Measurements from ENCODE around the gene ASCL4.

ASCL4 gene

GRCh38 chr12:107764626-107765025 is 9.9 kb upstream of the ASCL4 start:
- TF ChIP-seq GATA2 (IDR thresholded peaks at IDR 0.05; ENCODE audit: low read depth, low read length), result no peak
- no peak for TF ChIP-seq GATA3 (IDR thresholded peaks at IDR 0.05; ENCODE audit: low read depth, low read length)

GRCh38 chr12:107765316-107765715 is 9.2 kb upstream of the ASCL4 start:
- no peak for TF ChIP-seq GATA2 (IDR thresholded peaks at IDR 0.05; ENCODE audit: low read depth, low read length)
- TF ChIP-seq GATA3 (IDR thresholded peaks at IDR 0.05; ENCODE audit: low read depth, low read length), result no peak

DNA sequence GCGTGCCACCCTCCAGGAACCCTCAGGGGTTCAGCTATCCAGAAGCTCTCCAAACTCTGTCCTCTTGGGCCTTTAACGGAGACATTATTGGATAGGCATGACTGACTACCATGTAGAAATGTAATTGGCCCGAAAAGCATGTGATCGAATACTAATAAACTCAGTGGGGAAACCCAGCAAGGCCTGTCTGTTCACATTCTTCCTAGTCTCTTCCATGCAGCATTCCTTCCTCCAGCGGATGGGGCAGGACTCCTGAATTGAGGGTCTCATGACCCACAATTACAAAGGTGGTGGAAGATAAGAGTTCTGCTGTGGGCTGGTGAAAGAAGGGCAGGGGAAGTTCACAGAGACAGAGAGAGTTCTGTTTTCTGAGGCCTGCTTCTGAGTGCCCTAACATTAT is 7.0 kb upstream of the ASCL4 start:
- TF ChIP-seq GATA2 (IDR thresholded peaks at IDR 0.05; ENCODE audit: low read depth, low read length) (no peak), GATA3 (IDR thresholded peaks at IDR 0.05; ENCODE audit: low read depth, low read length) (no peak)

GRCh38 chr12:107775093-107775721 is 703 bp downstream of the ASCL4 start:
- TF ChIP-seq GATA3 (IDR thresholded peaks at IDR 0.05; ENCODE audit: low read depth, low read length) (no peak), GATA2 (IDR thresholded peaks at IDR 0.05; ENCODE audit: low read depth, low read length) (no peak)

DNA sequence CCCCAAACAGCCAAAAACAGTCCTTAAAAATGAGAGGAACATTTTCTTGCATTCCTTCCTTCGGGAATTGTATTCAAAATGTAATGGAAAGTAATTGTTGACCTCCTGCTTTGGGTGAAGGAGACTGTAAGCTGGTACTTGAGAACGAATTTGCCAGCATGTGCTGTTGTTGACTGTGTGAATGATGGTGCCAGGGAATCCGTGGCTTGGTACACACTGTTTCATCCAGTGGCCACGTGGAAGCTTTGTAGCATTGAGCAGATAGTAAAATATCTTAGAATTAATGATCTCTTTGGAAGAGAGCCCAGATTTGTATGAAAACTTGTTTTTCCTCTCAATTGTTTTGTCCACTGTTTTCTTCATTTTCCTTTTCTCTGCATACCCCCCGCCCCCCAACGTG is 1.7 kb downstream of the ASCL4 start:
- no peak for TF ChIP-seq GATA3 (IDR thresholded peaks at IDR 0.05; ENCODE audit: low read depth, low read length)
- TF ChIP-seq GATA2 (IDR thresholded peaks at IDR 0.05; ENCODE audit: low read depth, low read length), result no peak

DNA sequence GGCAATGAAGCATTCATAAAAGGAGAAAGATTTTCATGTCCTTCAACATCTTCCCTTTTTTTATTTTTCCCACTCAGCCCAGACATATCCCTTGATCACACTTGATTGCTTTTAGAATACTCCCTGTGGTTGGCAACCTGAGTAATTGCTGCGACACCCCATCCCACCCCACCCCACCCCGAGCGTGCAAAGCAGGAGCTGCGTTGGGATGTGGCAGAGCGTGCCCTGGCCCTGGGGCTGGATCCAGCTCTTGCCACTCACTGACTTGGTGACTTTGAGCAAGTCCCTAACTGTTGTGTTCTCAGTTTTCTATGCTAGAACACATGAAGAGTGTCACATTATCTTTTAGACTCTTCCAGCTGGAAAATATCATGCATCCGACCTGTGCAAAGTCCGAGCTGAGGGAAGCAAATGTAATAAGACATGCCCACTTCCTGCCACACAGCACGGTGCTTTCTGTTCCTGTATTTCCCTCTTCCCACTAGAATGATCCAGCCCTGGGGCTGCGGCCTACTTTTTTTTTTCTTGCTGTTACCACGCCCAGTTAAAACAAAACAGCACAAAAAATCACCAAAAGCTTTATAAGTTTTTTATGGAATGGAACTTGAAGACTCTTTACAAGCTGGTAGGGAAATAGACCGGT is 4.0 kb downstream of the ASCL4 start:
- TF ChIP-seq GATA2 (IDR thresholded peaks at IDR 0.05; ENCODE audit: low read depth, low read length) (no peak), GATA3 (IDR thresholded peaks at IDR 0.05; ENCODE audit: low read depth, low read length) (no peak)

DNA sequence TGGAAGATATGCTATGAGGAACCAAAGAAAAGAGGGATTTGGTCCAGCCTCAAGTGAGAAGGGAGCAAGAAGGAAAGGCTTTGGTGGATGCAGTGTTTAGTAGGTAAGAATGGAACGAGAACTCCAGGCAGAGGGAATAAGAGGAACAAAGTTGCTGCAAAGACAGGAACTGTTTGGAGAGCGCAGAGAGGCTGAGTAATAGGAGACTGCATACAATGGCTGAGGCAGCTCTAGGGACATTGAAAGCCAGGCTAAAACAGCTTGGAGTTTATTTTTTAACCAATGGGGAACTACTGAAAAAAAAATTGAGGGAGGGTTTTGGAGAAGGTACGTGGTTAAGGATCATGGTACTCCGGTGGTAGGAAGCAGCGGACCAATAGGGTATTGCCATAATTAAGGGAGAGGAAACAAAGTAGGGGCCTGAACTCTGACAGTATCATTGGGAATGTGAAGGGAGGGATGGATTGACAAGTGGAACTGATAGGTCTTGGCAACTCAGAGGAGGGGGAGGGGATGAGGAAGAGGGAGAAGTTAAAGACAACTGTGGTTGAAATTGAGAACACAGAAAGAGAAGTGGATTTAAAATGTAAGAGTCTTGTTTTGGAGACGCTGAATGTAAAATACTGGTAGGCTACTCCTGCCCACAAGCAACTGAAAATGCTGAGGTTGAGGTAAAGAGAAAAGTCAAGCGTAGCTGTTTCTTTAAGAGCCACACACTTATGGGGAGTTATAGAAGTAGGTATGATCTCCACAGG is 4.8 kb downstream of the ASCL4 start:
- TF ChIP-seq GATA2 (IDR thresholded peaks at IDR 0.05; ENCODE audit: low read depth, low read length) (no peak), GATA3 (IDR thresholded peaks at IDR 0.05; ENCODE audit: low read depth, low read length) (no peak)

DNA sequence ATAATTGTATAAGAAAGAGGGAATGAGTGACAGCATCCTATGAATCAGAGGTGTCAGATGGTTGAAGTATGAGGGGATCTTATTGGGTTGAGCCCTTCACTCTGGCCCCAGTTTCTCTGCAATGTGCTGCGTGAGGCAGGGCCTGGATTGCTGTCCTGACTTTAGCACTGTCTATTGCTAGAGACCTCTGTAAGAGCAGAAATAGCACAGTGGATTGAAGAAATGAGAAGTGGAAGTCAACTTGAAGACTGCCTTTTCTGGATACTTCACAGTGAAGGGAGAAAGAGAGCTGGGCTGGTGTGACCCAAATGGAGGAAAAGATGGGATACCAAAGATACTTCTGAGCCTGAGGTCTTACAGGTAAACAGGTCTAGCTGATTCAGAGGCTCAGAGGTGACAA is 5.8 kb downstream of the ASCL4 start:
- no peak for TF ChIP-seq GATA2 (IDR thresholded peaks at IDR 0.05; ENCODE audit: low read depth, low read length)

DNA sequence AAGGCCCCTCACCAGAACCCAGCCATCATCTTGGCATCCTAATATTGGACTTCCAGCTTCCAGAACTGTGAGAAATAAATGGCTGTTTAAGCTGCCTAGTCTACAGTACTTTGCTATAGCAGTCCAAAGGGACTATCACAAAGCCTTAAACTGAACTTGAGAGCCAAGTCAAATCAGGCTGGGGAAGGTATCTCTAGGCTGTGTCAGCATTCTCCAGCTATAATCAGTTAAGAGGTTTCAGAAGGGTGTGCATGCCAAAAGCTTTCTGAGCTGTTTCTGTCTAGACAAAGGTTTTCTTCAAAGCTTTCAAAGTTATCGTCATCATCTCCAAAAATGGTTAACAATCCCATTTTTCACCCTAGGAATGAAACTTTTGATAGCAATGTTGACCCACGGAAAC is 7.6 kb downstream of the ASCL4 start:
- TF ChIP-seq GATA2 (IDR thresholded peaks at IDR 0.05; ENCODE audit: low read depth, low read length), result no peak
- no peak for TF ChIP-seq GATA3 (IDR thresholded peaks at IDR 0.05; ENCODE audit: low read depth, low read length)

DNA sequence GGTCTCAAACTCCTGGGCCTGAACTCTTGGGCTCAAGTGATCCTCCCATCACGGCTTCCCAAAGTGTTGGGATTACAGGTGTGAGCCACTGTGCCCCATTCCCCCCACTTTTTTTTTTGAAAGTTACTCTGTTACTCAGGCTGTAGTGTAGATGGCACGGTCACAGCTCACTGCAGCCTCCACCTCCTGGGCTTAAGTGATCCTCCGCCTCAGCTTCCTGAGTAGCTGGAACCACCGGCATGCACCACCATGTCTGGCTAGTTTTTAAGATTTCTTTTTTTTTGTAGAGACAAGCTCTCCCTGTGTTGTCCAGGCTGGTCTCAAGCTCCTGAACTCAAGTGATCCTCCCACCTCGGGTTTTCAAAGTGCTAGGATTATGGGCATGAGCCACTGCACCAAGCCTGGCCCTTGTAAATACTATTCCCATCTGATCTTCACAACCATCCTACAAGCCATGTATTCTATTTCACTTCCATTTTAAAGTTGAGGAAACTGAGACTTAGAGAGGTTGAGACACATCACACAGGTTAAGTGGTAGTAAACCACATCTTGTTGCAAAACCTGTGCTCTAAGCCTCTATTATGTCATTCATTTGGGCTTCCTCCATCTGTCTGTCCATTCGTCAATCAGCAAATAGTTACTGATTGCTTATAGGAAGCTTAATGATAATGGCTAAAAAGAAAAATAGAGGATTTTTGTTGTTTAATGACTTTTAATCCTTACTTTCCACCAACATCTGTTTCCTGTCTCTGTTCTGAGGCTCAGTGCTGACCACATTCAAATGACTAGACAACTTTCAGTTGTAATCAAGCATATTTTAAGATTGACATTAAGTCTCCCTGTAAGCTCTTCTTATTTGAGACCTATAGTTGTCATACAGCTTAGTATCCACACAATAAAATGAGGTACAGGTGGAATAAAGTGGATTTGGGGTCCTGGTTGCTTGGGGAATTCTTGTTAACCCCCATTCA is 9.2 kb downstream of the ASCL4 start:
- no peak for TF ChIP-seq GATA2 (IDR thresholded peaks at IDR 0.05; ENCODE audit: low read depth, low read length)
- no peak for TF ChIP-seq GATA3 (IDR thresholded peaks at IDR 0.05; ENCODE audit: low read depth, low read length)

- no peak for TF ChIP-seq GATA3 (IDR thresholded peaks at IDR 0.05; ENCODE audit: low read depth, low read length)
- TF ChIP-seq GATA2 (IDR thresholded peaks at IDR 0.05; ENCODE audit: low read depth, low read length), result no peak
These were observed 13.8 kb downstream of the ASCL4 start for GRCh38 chr12:107788281-107788680.

DNA sequence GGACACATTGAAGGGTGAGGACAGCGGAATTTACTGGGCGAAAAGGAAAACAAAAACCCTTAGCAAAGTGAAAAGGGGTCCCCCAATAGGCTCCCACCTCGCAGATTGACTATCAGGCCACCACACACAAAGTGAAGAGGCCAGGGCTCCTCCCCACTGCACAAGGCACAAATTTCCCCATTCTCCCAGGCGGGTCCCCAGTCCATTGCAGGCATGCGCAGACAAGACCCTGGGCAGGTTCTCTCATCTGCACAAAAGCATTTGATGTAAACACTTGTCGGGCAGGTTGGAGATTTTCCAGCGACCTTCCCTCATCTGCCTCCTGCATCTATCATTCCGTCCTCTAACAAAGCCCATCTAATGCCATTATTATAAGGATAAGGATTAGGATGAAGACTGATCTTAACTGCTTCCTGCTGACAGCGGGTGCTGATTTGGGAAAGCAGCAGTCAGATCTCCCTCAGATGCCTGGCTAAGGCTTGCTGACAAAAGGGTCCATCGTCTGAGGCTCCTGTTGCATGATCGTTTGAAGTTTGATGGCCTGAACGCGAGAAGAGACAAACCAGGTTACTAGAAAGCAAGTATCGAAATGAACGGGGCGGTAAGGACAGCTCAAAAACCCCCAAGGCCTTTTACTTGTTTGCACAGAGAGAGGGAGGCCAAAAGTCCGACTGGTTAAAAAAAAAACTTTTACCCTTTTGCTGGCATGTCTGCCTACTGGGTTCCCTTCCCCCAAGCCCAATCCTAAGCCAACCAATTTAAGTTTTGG is 14.4 kb downstream of the ASCL4 start:
- TF ChIP-seq GATA2 (IDR thresholded peaks at IDR 0.05; ENCODE audit: low read depth, low read length), result no peak
- no peak for TF ChIP-seq GATA3 (IDR thresholded peaks at IDR 0.05; ENCODE audit: low read depth, low read length)

DNA sequence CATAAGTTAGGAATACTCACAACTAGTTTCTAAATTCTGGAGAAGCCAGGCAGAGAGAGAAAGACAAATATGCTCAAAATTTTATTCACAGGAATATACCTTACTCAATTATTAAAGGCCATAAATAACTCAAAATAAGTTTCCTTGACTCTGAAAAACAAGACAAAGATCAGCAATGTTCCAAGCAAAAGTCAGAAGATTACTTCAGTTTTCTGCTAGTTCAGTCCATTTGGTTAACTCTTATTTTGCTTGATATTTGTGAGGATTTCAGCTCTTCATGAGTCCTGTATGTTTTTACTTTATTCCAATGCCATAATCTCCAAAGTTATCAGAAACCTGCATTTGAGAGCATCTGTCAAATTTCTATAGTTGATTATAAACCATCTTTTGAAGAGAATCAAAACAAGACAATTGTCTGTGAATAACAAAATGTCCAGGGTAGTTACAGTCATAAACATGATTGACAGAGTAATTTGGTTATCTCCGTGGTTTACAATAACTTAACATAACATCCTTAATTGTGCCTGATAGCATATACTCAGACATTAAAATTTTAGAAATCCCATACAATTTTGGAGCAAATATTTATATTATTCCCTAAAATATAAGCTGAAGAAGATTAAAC is 17.1 kb downstream of the ASCL4 start:
- no peak for TF ChIP-seq GATA3 (IDR thresholded peaks at IDR 0.05; ENCODE audit: low read depth, low read length)
- no peak for TF ChIP-seq GATA2 (IDR thresholded peaks at IDR 0.05; ENCODE audit: low read depth, low read length)
